Measurements from ENCODE around the gene CLEC3B. TPM values are rescaled to one million over a fixed set of nuclear protein-coding genes. Genes with fewer than 3 reads are reported as not detected.
"Not testable (repeated sequence)": the region's sequence is repeated elsewhere in the genome, so short reads cannot be mapped to it uniquely, and the experiment has no call there.

The CLEC3B gene
- total RNA-seq, 1 experiment from 2014 or later: not detected

DNA sequence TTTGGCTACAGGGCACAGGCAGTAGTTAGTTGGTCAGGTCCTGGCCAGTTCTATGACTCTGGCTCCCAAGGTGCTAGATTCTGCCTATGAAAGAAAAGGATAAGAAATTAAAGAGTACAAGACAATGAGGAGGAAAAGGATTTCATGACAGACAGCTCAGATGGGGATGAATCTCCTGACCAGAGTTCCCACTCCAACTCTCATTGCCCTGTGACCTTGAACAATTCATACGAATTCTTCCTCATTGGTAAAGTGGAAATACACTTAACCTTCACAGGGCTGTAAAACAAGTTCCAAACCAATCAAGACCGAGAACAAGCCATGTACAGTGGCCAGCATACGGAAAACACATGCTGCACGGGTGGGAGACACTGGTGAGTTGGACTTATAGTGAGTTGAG is 23.7 kb downstream of the CLEC3B start:
- intact Hi-C loops (cut with micrococcal nuclease; ENCODE audit: unreplicated experiment): no loop called here
- peaks cover 16% of the 10 kb centered on the region for H3F3A ChIP-seq (ENCODE audit: insufficient read depth, low read depth)
- BruUV-seq (replicated peaks): no TSS peak
- peaks cover 21% of the 10 kb centered on the region for H3K4me1 ChIP-seq (replicated peaks; ENCODE audit: insufficient read depth)
- H3K27ac ChIP-seq: no peak overlapping the region
- no peak overlapping the region for H2AFZ ChIP-seq
- POLR2A ChIA-PET (ENCODE audit: unreplicated experiment): no interaction called here
- H3K4me3 ChIP-seq: no peak overlapping the region
- H3K36me3 ChIP-seq (ENCODE audit: low read depth): no peaks in the 10 kb centered on the region
- H4K20me1 ChIP-seq (ENCODE audit: insufficient read depth): no peaks in the 10 kb centered on the region
- CTCF ChIA-PET: no interaction called here
- TF ChIP-seq, protein P1, sequence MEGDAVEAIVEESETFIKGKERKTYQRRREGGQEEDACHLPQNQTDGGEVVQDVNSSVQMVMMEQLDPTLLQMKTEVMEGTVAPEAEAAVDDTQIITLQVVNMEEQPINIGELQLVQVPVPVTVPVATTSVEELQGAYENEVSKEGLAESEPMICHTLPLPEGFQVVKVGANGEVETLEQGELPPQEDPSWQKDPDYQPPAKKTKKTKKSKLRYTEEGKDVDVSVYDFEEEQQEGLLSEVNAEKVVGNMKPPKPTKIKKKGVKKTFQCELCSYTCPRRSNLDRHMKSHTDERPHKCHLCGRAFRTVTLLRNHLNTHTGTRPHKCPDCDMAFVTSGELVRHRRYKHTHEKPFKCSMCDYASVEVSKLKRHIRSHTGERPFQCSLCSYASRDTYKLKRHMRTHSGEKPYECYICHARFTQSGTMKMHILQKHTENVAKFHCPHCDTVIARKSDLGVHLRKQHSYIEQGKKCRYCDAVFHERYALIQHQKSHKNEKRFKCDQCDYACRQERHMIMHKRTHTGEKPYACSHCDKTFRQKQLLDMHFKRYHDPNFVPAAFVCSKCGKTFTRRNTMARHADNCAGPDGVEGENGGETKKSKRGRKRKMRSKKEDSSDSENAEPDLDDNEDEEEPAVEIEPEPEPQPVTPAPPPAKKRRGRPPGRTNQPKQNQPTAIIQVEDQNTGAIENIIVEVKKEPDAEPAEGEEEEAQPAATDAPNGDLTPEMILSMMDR (conservative IDR thresholded peaks at IDR 0.05): no peak
- no peaks in the 10 kb centered on the region for H3K79me2 ChIP-seq (ENCODE audit: low read depth)
- no peak for DNase-seq
- no peaks in the 10 kb centered on the region for H3K9me2 ChIP-seq (ENCODE audit: insufficient read depth)
- H3K9me3 ChIP-seq (ENCODE audit: insufficient read depth, low read depth): no peaks in the 10 kb centered on the region; the same call in 1 of the 2 replicates
- H3K27me3 ChIP-seq (ENCODE audit: insufficient read depth, low read depth): no peaks in the 10 kb centered on the region
- no peak overlapping the region for H3K4me2 ChIP-seq

DNA sequence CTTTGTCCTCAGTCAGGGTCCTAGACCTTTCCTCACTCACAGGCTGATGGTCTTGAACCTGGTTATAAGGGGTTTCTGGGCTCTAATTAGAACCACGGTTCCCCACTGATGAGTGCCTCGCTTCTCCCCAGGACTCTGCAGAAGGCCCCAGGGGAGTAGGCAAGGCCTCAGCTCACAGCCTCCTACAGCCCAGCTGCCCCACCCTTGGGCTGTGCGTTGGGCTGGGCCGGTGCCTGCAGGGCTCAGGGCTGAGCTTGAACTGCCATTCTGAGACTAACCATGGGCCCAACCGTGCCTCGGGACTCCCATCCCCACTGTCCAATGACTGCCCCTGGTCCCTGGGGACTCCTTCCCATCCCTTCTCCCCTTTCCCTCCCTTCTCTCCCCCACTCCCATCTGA is 25.6 kb downstream of the CLEC3B start:
- H3K4me3 ChIP-seq: no peak overlapping the region
- H3K36me3 ChIP-seq (ENCODE audit: low read depth): no peaks in the 10 kb centered on the region
- no peaks in the 10 kb centered on the region for H4K20me1 ChIP-seq (ENCODE audit: insufficient read depth)
- no peaks in the 10 kb centered on the region; the same call in 1 of the 2 replicates for H3K9me3 ChIP-seq (ENCODE audit: insufficient read depth, low read depth)
- no TSS peak for BruUV-seq (replicated peaks)
- peaks cover 33% of the 10 kb centered on the region for H3F3A ChIP-seq (ENCODE audit: insufficient read depth, low read depth)
- H3K4me1 ChIP-seq (replicated peaks; ENCODE audit: insufficient read depth): peaks cover 39% of the 10 kb centered on the region
- no peak overlapping the region for H3K27ac ChIP-seq
- POLR2A ChIA-PET (ENCODE audit: unreplicated experiment): no interaction called here
- TF ChIP-seq, protein P1 (conservative IDR thresholded peaks at IDR 0.05): no peak
- no peak for TF ChIP-seq EZH2 (IDR thresholded peaks at IDR 0.05; ENCODE audit: low read depth)
- DNase-seq: no peak
- CTCF ChIA-PET: no interaction called here
- intact Hi-C loops (cut with micrococcal nuclease; ENCODE audit: unreplicated experiment): no loop called here
- no peaks in the 10 kb centered on the region for H3K79me2 ChIP-seq (ENCODE audit: low read depth)
- H3K27me3 ChIP-seq (ENCODE audit: insufficient read depth, low read depth): no peaks in the 10 kb centered on the region
- no peak overlapping the region for H2AFZ ChIP-seq
- H3K9me2 ChIP-seq (ENCODE audit: insufficient read depth): no peaks in the 10 kb centered on the region
- no peak overlapping the region for H3K4me2 ChIP-seq

DNA sequence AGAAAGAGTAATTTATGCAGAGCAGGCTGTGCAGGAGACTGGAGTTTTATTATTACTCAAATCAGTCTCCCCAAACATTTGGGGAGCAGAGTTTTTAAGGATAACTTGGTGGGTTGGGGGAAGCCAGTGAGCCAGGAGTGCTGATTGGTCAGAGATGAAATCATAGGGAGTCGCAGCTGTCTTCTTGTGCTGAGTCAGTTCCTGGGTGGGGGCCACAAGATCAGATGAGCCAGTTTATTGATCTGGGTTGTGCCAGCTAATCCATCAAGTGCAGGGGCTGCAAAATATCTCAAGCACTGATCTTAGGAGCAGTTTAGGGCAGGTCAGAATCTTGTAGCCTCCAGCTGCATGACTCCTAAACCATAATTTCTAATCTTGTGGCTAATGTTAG is 27.7 kb downstream of the CLEC3B start:
- H3K27me3 ChIP-seq (ENCODE audit: insufficient read depth, low read depth); POLR2A ChIA-PET (ENCODE audit: unreplicated experiment); H3K79me2 ChIP-seq (ENCODE audit: low read depth); CTCF ChIA-PET; H3K4me3 ChIP-seq; intact Hi-C loops (cut with micrococcal nuclease; ENCODE audit: unreplicated experiment); BruUV-seq (replicated peaks); H3K9me2 ChIP-seq (ENCODE audit: insufficient read depth); DNase-seq; H2AFZ ChIP-seq; H3K36me3 ChIP-seq (ENCODE audit: low read depth); H3K9me3 ChIP-seq (ENCODE audit: insufficient read depth, low read depth); H4K20me1 ChIP-seq (ENCODE audit: insufficient read depth): not testable (repeated sequence)
- H3K4me1 ChIP-seq (replicated peaks; ENCODE audit: insufficient read depth): peaks cover 56% of the 10 kb centered on the region
- H3F3A ChIP-seq (ENCODE audit: insufficient read depth, low read depth): peaks cover 46% of the 10 kb centered on the region
- peak overlapping the region; percentile 66 for H3K27ac ChIP-seq
- H3K4me2 ChIP-seq: peak overlapping the region; percentile 33

DNA sequence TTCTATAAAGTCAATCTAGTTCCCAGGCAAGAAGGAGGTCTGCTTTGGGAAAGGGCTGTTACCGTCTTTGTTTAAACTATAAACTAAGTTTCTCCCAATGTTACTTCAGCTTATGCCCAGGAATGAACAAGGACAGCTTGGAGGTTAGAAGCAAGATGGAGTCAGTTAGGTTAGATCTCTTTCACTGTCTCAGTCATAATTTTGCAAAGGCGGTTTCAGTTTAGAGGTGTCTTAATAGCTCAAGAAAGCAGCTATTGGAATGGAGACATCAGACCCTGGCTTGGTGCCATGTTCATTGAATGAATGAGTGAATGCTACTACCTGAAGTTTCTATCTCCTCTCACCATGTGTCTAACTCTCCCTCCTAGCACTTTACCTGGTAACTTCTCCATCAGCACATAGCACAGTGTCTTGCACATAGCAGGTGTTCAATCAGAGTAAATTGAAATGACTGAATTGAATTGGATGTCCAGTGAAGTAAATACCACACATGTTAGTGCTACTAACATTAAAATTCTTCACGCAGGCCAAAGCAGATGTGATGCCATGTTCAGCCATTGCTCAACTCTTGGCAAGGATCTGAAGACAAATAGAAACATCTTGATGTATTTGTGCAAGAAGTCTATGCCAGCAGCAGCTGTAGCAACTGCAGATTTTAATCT is 28.2 kb downstream of the CLEC3B start:
- Histone ChIP-seq H4K20me1 (ENCODE audit: insufficient read depth) (no peaks in the 10 kb centered on the region), H3K4me3 (no peak overlapping the region), H3F3A (ENCODE audit: insufficient read depth, low read depth) (peaks cover 46% of the 10 kb centered on the region), H3K9me2 (ENCODE audit: insufficient read depth) (no peaks in the 10 kb centered on the region), H3K9me3 (ENCODE audit: insufficient read depth, low read depth) (no peaks in the 10 kb centered on the region; the same call in 1 of the 2 replicates), H3K27ac (peak overlapping the region; percentile 66), H3K4me2 (peak overlapping the region; percentile 33), H3K4me1 (replicated peaks; ENCODE audit: insufficient read depth) (peaks cover 61% of the 10 kb centered on the region), H2AFZ (no peak overlapping the region), H3K79me2 (ENCODE audit: low read depth) (no peaks in the 10 kb centered on the region), H3K27me3 (ENCODE audit: insufficient read depth, low read depth) (no peaks in the 10 kb centered on the region), H3K36me3 (ENCODE audit: low read depth) (no peaks in the 10 kb centered on the region)
- TF ChIP-seq, protein P1 (conservative IDR thresholded peaks at IDR 0.05): no peak
- TF ChIP-seq EZH2 (IDR thresholded peaks at IDR 0.05; ENCODE audit: low read depth): no peak
- peak in 1 of 2 experiments; percentile 69 for DNase-seq
- intact Hi-C loops (cut with micrococcal nuclease; ENCODE audit: unreplicated experiment): no loop called here
- BruUV-seq (replicated peaks): no TSS peak
- ChIA-PET CTCF (no interaction called here), POLR2A (ENCODE audit: unreplicated experiment) (no interaction called here)

Data from PC-9 (cell line).